ENCODE results near the gene SSTR5. TPM values are rescaled to one million over a fixed set of nuclear protein-coding genes. Genes with fewer than 3 reads are reported as not detected.

The SSTR5 gene
- total RNA-seq, 1 donor from 2014 or later = not detected

DNA sequence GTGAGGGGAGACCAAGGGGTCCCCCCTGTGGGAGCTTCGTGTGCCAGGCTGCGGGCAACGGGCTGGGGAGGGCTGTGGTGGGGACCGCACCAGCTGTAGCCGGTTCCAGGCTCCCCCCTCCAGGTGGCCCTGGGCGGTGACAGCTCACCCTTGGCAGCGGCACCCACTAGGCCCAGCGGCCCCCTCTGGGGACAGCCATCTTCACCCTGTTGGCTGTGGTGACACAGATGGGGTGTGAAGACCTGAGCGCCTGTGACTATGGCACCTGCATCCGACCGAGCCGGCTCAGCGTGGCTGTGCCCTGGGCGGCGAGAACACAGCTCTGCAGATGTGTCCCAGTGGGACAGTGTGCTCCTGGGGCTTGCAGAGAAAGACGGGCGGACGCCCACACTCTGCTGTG, 24.6 kb downstream of the SSTR5 start:
- no peak for DNase-seq
- H3K4me3 ChIP-seq = no peak overlapping the region
- no peaks in the 10 kb centered on the region for H3K36me3 ChIP-seq
- H3K4me1 ChIP-seq = no peaks in the 10 kb centered on the region
- no peaks in the 10 kb centered on the region for H3K9me3 ChIP-seq
- ATAC-seq = no peak
- H3K27ac ChIP-seq = no peak overlapping the region
- TF ChIP-seq, protein P1, sequence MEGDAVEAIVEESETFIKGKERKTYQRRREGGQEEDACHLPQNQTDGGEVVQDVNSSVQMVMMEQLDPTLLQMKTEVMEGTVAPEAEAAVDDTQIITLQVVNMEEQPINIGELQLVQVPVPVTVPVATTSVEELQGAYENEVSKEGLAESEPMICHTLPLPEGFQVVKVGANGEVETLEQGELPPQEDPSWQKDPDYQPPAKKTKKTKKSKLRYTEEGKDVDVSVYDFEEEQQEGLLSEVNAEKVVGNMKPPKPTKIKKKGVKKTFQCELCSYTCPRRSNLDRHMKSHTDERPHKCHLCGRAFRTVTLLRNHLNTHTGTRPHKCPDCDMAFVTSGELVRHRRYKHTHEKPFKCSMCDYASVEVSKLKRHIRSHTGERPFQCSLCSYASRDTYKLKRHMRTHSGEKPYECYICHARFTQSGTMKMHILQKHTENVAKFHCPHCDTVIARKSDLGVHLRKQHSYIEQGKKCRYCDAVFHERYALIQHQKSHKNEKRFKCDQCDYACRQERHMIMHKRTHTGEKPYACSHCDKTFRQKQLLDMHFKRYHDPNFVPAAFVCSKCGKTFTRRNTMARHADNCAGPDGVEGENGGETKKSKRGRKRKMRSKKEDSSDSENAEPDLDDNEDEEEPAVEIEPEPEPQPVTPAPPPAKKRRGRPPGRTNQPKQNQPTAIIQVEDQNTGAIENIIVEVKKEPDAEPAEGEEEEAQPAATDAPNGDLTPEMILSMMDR (IDR thresholded peaks at IDR 0.05) = no peak
- intact Hi-C loops (cut with DNase I) = no loop called here
- peaks cover 19% of the 10 kb centered on the region for H3K27me3 ChIP-seq

DNA sequence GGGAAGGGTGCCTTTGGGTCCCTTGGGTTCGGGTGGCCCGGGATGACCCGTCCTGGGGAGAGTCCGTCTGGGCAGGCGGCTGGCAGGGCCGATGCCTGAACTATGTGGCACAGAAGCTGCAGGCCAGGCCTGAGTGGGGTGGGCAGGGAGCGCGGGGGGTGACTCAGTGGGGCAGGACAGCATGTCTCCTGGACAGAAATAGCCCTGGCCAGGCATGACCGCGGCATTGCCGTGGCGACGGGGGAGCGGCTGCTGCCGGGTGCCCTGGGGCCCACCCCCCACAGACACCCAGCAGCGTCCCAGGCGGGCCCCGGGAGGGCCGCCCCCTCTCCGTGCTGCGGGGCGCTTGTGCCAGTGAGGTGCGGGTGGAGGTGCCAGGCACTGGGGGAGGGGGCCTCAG, 25.3 kb downstream of the SSTR5 start:
- intact Hi-C loops (cut with DNase I) = no loop called here
- DNase-seq (no peak), ATAC-seq (no peak)
- H3K27ac ChIP-seq = no peak overlapping the region
- TF ChIP-seq, protein P1 (IDR thresholded peaks at IDR 0.05) = no peak
- H3K9me3 ChIP-seq = no peaks in the 10 kb centered on the region
- no peak overlapping the region for H3K4me3 ChIP-seq
- H3K36me3 ChIP-seq = no peaks in the 10 kb centered on the region
- peaks cover 19% of the 10 kb centered on the region for H3K27me3 ChIP-seq
- no peaks in the 10 kb centered on the region for H3K4me1 ChIP-seq

DNA sequence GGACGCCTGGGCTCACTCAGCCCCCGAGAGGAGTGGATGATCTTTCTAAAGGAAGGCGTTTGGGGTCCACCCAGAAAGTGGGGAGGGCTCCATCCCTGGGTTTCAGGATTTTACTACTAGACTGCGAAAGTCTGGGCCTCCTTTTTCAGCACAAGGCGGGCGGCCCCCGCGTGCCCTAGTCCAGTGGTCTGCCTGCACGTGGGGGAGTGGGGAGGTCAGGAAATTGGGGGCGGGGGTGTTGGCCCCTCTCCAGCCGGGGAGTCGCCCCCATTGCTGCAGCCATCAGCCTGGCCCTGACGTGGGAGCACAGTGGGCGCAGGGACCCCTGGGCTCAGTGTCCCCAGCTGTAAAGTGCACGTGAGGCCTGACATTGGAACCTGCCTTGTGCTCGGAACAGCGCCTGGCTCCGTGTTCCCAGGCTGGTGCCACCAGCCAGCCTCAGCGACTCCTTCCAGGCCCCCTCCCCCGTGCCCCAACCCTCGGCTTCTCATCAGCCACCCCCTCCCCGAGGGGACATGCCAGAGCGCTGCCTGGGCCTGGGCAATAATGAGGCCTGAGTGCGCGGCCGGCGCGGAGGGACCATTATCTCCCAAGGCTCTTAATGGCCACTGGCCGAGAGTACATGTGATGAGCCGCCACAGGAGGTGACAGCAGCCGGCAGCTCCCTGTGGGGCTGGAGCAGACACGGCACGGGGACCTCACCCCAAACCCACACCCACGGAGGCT, 25.9 kb downstream of the SSTR5 start:
- Histone ChIP-seq H3K36me3 (no peaks in the 10 kb centered on the region), H3K27ac (no peak overlapping the region), H3K4me3 (no peak overlapping the region), H3K4me1 (peaks cover 4% of the 10 kb centered on the region), H3K27me3 (peaks cover 25% of the 10 kb centered on the region), H3K9me3 (no peaks in the 10 kb centered on the region)
- no peak for ATAC-seq
- TF ChIP-seq, protein P1 (IDR thresholded peaks at IDR 0.05) = no peak
- DNase-seq = no peak
- intact Hi-C loops (cut with DNase I) = no loop called here

DNA sequence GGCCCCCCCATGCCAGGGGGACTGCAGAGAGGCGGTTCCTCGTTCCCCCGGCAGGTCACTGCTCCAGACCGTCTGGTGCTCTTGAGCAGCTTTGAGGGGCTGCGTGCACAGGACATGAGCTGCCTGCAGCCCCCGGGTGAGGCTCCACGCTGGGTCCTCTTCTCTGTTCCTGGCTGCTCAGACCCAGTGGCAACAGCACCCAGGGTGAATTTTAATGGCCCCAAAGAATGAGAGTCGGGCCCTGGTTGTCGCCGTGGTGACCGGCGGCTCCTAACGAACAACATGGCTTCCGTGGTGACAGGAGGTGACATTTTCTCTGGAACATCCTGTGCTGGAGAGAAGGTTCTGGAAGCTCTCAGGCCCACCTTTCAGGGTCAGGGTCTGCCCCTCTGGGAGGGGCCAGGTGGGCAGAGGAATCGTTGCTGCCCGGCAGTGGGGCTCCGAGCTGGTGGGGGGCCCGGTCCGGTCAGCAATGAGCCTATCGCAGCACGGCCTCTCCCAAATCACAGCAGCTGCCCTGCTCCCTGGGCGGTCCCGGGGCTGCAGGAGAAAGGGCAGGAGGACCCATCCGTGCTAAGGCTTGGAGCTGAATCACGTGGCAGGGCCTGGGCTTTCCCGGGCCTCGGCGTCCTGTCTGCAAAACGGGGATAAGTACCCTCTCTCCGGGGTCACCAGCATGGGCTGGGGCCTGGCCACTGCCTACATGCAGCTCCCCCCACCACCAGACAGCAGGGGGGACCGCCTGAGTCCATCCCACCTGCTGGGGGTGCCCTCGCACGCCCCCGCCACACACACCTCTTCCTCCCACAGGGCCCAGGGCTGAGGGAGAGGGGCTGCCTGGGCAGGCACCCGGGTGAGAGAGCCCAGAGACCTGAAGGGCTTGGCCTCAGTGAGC, 26.9 kb downstream of the SSTR5 start:
- intact Hi-C loops (cut with DNase I) = no loop called here
- Histone ChIP-seq H3K4me3 (no peak overlapping the region), H3K27me3 (peaks cover 33% of the 10 kb centered on the region), H3K36me3 (no peaks in the 10 kb centered on the region), H3K9me3 (no peaks in the 10 kb centered on the region), H3K4me1 (peaks cover 4% of the 10 kb centered on the region), H3K27ac (no peak overlapping the region)
- ATAC-seq (no peak), DNase-seq (no peak)
- TF ChIP-seq, protein P1 (IDR thresholded peaks at IDR 0.05) = no peak

DNA sequence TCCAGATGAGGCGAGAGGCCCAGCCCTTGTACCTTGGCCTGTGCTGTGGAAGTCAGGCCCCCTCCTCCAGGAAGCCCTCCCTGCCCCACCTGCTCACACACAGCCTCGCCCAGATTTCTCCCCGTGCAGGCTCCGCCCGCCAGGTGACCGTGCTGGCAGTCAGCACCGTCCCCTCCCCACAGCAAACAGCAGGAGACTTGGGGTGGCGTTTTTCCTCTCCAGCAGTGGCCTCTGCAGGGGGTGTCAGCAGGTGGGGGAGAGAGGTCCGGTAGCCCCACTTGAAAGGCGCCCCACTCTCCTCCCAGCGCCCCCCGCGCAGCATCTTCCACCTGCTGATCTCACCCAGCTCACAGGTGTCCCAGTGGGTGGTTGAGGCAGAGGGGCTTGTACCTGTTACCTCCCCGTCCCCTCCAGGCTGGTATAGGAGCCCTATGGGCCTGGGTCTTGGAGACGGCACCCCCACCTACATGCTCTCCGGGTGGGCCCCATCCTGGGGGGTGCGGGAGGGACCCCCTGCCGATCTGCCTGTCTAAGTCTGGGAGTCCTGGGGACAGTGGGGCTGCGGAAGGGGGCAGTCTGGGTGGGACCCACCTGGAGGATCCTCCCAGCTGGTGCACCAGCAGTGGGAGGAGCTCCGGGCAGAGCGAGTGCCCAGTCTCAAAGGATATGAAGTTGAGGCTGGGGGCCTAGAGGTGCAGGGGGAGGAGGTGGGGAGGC, 27.7 kb downstream of the SSTR5 start:
- TF ChIP-seq, protein P1 (IDR thresholded peaks at IDR 0.05) = no peak
- no peaks in the 10 kb centered on the region for H3K36me3 ChIP-seq
- ATAC-seq (no peak), DNase-seq (no peak)
- peaks cover 4% of the 10 kb centered on the region for H3K4me1 ChIP-seq
- no peaks in the 10 kb centered on the region for H3K9me3 ChIP-seq
- intact Hi-C loops (cut with DNase I) = no loop called here
- peaks cover 34% of the 10 kb centered on the region for H3K27me3 ChIP-seq
- H3K27ac ChIP-seq = no peak overlapping the region
- H3K4me3 ChIP-seq = no peak overlapping the region
